Heart left ventricle (tissue), 16 donors: ENCODE measurements around the gene TRMT10B. TPM values are rescaled to one million over a fixed set of nuclear protein-coding genes. Genes with fewer than 3 reads are reported as not detected.

ENCODE experiments used
- ATAC-seq, 4 donors: fragments of 200-7000 bp; cut with Tn5 transposase; one replicate each; pipeline ENCODE4 v1.9.1; 2020 to 2022; ENCODE audit warnings: moderate library complexity in 4 of 4, mild to moderate bottlenecking in 3 of 4, moderate number of reproducible peaks in 1 of 4
- DNase-seq, 5 donors: peaks; one replicate each; pipeline ENCODE4 v3.0.0-alpha.2; 2020
- H3K27ac ChIP-seq, 12 donors: fragments of 200-600 bp; sonication (generic) in 4 of 12; one replicate each; pipeline versions ENCODE4 v1.5.0 to v1.8.0; 2016 to 2022; ENCODE audit warnings: mild to moderate bottlenecking in 2 of 12
- H3K27me3 ChIP-seq, 9 donors: fragments of 200-600 bp; sonication (generic) in 2 of 9; one replicate each; pipeline versions ENCODE4 v1.5.1 to v1.8.0; 2016 to 2022; ENCODE audit warnings: mild to moderate bottlenecking in 3 of 9
- H3K36me3 ChIP-seq, 9 donors: fragments of 200-600 bp; sonication (generic) in 2 of 9; one replicate each; pipeline versions ENCODE4 v1.5.0 to v1.8.0; 2018 to 2022; ENCODE audit warnings: mild to moderate bottlenecking in 2 of 9
- H3K4me1 ChIP-seq, 12 donors: fragments of 200-600 bp; sonication (generic) in 4 of 12; one replicate each; pipeline versions ENCODE4 v1.5.0 to v1.8.0; 2016 to 2022; ENCODE audit warnings: mild to moderate bottlenecking in 3 of 12
- H3K4me3 ChIP-seq, 12 donors: fragments of 200-600 bp; sonication (generic) in 4 of 12; one replicate each; pipeline versions ENCODE4 v1.5.0 to v1.8.0; 2017 to 2022; ENCODE audit warnings: mild to moderate bottlenecking in 9 of 12, moderate library complexity in 4 of 12
- H3K9me3 ChIP-seq, 12 donors: fragments of 200-600 bp; sonication (generic) in 4 of 12; one replicate each; pipeline versions ENCODE4 v1.5.0 to v1.8.0; 2016 to 2022; ENCODE audit warnings: mild to moderate bottlenecking in 1 of 12
- POLR2A ChIP-seq, 2 donors: fragments of 450-650 bp; IDR thresholded peaks; one replicate each; pipeline ENCODE4 v1.6.1; 2017; ENCODE audit warnings: antibody characterized with exemption in 2 of 2, mild to moderate bottlenecking in 2 of 2, moderate library complexity in 2 of 2
- WGBS, 4 donors: extraction: QIAGEN DNeasy Blood & Tissue Kit in 2 of 4; methylation state at CpG; one replicate each; pipeline versions ENCODE4 v1.1.5 to v1.1.7; 2013 to 2018; 5-methylcytosine and 5-hydroxymethylcytosine counted together
- intact Hi-C, 10 donors: fragments of 100-400 bp; cut with DNase I; formaldehyde crosslinking; loops; one replicate each; pipeline versions ENCODE4 v1.11.1 to v1.14.2; 2022
- polyA plus RNA-seq, 2 donors: library from polyadenylated mRNA; stranded (reverse); fragments of 200-250 nt; gene quantifications; one replicate each; pipeline ENCODE4 v1.2.3, GENCODE V29; 2013
- total RNA-seq, 9 donors: library from RNA; depleted of rRNA in 2 of 9; stranded (reverse); fragments of >200 nt in 2 of 9; fragmentation: NEBNext Ultra II Directional in 3 of 9; extraction: Animal tissue kit (Norgen Biotek cat#: 25700) in 3 of 9; gene quantifications; one replicate each; pipeline versions ENCODE4 v1.1.0 to v1.2.4, GENCODE V29; 2016 to 2023
- TF ChIP-seq, protein P1 (sequence below), 12 donors: fragments of 200-600 bp; sonication (generic) in 4 of 12; IDR thresholded peaks; one replicate each; pipeline versions ENCODE4 v1.5.0 to v1.8.0; 2018 to 2022; ENCODE audit warnings: antibody characterized with exemption in 12 of 12, mild to moderate bottlenecking in 5 of 12
- donor health status: ischemic (EF 13 %, LVEDD 7.1; RV severe dilation, severe dysfunction).
- donor health status: healthy with polysubstance abuse.
- donor health status: DM: no; HTN: yes; CAD: no.
- donor health status: DM: no; HTN: no; CAD: no.
- donor health status: ischemic (EF 25% LVEDD 6.9; RV normal size, moderate dysfunction).
- donor health status: ischemic (EF 25% LVEDD 5.7; RV mildly dilated, moderate dysfunction).
- donor health status: healthy.
- donor health status: DM: yes; HTN: yes; CAD: no.
- donor health status: ischemic (EF 35%, LVEDD 5.7; RV mildly dilated, moderate dysfunction).
- donor health status: nonischemic (EF 11% LVEDD 7.7; RV severe dilation, severe dysfunction).
- donor health status: DM: yes; HTN: yes; CAD: no.
- donor health status: PGD.
- donor health status: ischemic (EF 29% LVEDD 5.4; RV normal size, mild dysfunction).
- donor health status: nonischemic (EF 23%, LVEDD 6.1; RV moderate dilation, normal function).

The TRMT10B gene
- total and polyA plus RNA-seq, 11 donors = 2.7 to 5.5 (median 3.5) TPM

GRCh38 chr9:37784616-37785483, 31.2 kb downstream of the TRMT10B start, which contains the start of gene EXOSC3:
EXOSC3 (minus strand) TSS chr9:37785064; CDS start chr9:37785044, 20 bp downstream.
- peak; percentile 95 to 98 (median 98) for ATAC-seq
- WGBS, 4 donors = 0 to 2% (median 1%) methylated on average over 30 to 73 of the region's 73 CpGs
- Histone ChIP-seq H3K27me3 (peaks cover 0 to 9% (median 0%) of the 10 kb centered on the region in 9 donors), H3K4me3 (peak within 1 kb of the TSS; percentile 74 to 98 (median 88)), H3K27ac (peak within 1 kb of the TSS; percentile 25 to 90 (median 84)), H3K4me1 (peaks cover 3 to 28% (median 18%) of the 10 kb centered on the region in 12 donors), H3K9me3 (no peaks in the 10 kb centered on the region), H3K36me3 (peaks cover 0 to 40% (median 37%) of the 10 kb centered on the region in 9 donors)
- TF ChIP-seq, protein P1, sequence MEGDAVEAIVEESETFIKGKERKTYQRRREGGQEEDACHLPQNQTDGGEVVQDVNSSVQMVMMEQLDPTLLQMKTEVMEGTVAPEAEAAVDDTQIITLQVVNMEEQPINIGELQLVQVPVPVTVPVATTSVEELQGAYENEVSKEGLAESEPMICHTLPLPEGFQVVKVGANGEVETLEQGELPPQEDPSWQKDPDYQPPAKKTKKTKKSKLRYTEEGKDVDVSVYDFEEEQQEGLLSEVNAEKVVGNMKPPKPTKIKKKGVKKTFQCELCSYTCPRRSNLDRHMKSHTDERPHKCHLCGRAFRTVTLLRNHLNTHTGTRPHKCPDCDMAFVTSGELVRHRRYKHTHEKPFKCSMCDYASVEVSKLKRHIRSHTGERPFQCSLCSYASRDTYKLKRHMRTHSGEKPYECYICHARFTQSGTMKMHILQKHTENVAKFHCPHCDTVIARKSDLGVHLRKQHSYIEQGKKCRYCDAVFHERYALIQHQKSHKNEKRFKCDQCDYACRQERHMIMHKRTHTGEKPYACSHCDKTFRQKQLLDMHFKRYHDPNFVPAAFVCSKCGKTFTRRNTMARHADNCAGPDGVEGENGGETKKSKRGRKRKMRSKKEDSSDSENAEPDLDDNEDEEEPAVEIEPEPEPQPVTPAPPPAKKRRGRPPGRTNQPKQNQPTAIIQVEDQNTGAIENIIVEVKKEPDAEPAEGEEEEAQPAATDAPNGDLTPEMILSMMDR (IDR thresholded peaks at IDR 0.05) = peak in 7 of 12 donors; percentile 9 to 24 (median 16)
- peak in 1 of 2 donors; percentile 70 for TF ChIP-seq POLR2A (IDR thresholded peaks at IDR 0.05)
- intact Hi-C loops = loop anchor here in 4 of 10 donors (1.0 to 10.0 kb wide), 6 partner anchors 14 to 290 kb away; partner anchors contain the start of genes DCAF10 (in 2 of the 4) and TOMM5 (in 1 of the 4)
- DNase-seq = peak; percentile 88 to 93 (median 92)

DNA sequence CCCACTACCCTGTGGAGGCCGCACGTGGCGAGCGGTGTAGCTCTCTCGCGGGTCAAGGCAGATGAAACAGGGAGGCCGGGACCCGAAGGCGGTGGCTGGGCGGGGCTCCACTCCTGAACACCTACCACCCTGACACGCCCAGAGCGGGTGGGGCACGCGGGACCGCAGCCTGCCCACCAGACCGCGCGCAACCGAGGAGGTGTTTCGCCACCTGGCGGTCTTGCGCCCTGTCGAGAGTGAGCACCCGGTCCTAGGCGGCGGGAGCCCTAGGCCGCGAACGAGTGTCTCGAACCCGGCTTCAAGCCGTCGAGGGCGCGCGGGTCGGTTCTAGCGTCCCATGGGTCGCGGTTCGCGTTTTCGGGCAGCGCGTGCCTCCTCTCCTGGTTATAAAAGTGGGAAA, 33.5 kb downstream of the TRMT10B start:
- Histone ChIP-seq H3K9me3 (no peaks in the 10 kb centered on the region), H3K4me3 (no peak overlapping the region), H3K36me3 (peaks cover 0 to 18% (median 15%) of the 10 kb centered on the region in 9 donors), H3K4me1 (peaks cover 3 to 28% (median 18%) of the 10 kb centered on the region in 12 donors), H3K27ac (no peak overlapping the region), H3K27me3 (peaks cover 0 to 9% (median 0%) of the 10 kb centered on the region in 9 donors)
- ATAC-seq (no peak), DNase-seq (no peak)
- TF ChIP-seq, protein P1 (IDR thresholded peaks at IDR 0.05) = no peak
- no peak for TF ChIP-seq POLR2A (IDR thresholded peaks at IDR 0.05)
- intact Hi-C loops = loop anchor here in 4 of 10 donors (5.0 to 10.0 kb wide), 3 partner anchors 202 to 292 kb away; no protein-coding TSS in a partner anchor
- WGBS, 4 donors = 36 to 52% (median 43%) methylated on average over 20 to 45 of the region's 45 CpGs

DNA sequence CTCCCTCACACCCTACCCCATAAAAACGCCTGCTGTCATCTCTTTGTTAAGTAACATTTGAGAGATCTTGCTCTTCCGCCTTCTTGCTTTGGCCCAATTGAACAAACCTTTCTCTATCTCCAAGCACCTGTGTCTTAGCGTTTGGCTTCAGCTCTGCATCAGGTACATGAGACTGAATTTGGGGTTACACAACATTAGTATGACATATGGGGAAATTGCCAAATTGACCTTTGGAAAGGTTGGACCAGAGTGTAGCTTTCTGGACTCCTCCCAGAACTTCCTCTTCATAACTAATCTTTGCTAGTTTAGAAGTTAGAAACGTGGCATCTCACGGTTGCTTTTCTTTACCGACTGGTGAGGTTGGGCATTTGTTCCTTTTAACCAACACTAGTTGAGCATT, 34.7 kb downstream of the TRMT10B start:
- peaks cover 0 to 9% (median 0%) of the 10 kb centered on the region in 9 donors for H3K27me3 ChIP-seq
- no peak for TF ChIP-seq POLR2A (IDR thresholded peaks at IDR 0.05)
- TF ChIP-seq, protein P1 (IDR thresholded peaks at IDR 0.05) = no peak
- H3K4me3 ChIP-seq = no peak overlapping the region
- ATAC-seq (no peak), DNase-seq (no peak)
- intact Hi-C loops = loop anchor here in 4 of 10 donors (5.0 to 10.0 kb wide), 3 partner anchors 204 to 294 kb away; no protein-coding TSS in a partner anchor
- no peaks in the 10 kb centered on the region for H3K9me3 ChIP-seq
- WGBS, 4 donors = 79 to 87% (median 82%) methylated on average over 6 of the region's 6 CpGs
- H3K27ac ChIP-seq = no peak overlapping the region
- peaks cover 0 to 5% (median 2%) of the 10 kb centered on the region in 9 donors for H3K36me3 ChIP-seq
- peaks cover 3 to 24% (median 13%) of the 10 kb centered on the region in 12 donors for H3K4me1 ChIP-seq

GRCh38 chr9:37790096-37790495, 36.5 kb downstream of the TRMT10B start:
- ATAC-seq (no peak), DNase-seq (no peak)
- Histone ChIP-seq H3K36me3 (no peaks in the 10 kb centered on the region), H3K4me1 (peaks cover 0 to 9% (median 4%) of the 10 kb centered on the region in 12 donors), H3K9me3 (no peaks in the 10 kb centered on the region), H3K27me3 (peaks cover 0 to 9% (median 0%) of the 10 kb centered on the region in 9 donors), H3K27ac (no peak overlapping the region), H3K4me3 (no peak overlapping the region)
- 90 to 97% (median 94%) methylated on average over 2 of the region's 2 CpGs for WGBS, 4 donors
- TF ChIP-seq, protein P1 (IDR thresholded peaks at IDR 0.05) = no peak
- TF ChIP-seq POLR2A (IDR thresholded peaks at IDR 0.05) = no peak
- intact Hi-C loops = loop anchor here in 1 of 10 donors (10.0 kb wide), 2 partner anchors 85 to 205 kb away; no protein-coding TSS in a partner anchor
